ENCODE data around the gene KLHL6.
"Not testable (repeated sequence)": the region's sequence is repeated elsewhere in the genome, so short reads cannot be mapped to it uniquely, and the experiment has no call there.

Gene KLHL6

GRCh38 chr3:183446838-183447205, 108.7 kb downstream of the KLHL6 start:
- DNase-seq (ENCODE audit: low spot score in 2 of 2): no peak
- Mint-ChIP-seq H3K4me1 (peaks cover 14% of the 10 kb centered on the region), H3K36me3 (peaks cover 6% of the 10 kb centered on the region), H3K4me3 (peak overlapping the region; percentile 90), H3K27ac (peak overlapping the region; percentile 84), H3K9me3 (peaks cover 11% of the 10 kb centered on the region)
- no peak for ATAC-seq

- H3K9me3 Mint-ChIP-seq: peaks cover 11% of the 10 kb centered on the region
- H3K4me1 Mint-ChIP-seq: peaks cover 15% of the 10 kb centered on the region
- no peak overlapping the region for H3K27ac Mint-ChIP-seq
- peaks cover 6% of the 10 kb centered on the region for H3K36me3 Mint-ChIP-seq
- H3K4me3 Mint-ChIP-seq: no peak overlapping the region
- DNase-seq (ENCODE audit: low spot score in 2 of 2): no peak
- ATAC-seq: no peak
Observed at GRCh38 chr3:183444748-183445147, 110.8 kb downstream of the KLHL6 start.

GRCh38 chr3:183443395-183444385, 111.8 kb downstream of the KLHL6 start:
- H3K4me1 Mint-ChIP-seq: peaks cover 20% of the 10 kb centered on the region
- peaks cover 6% of the 10 kb centered on the region for H3K36me3 Mint-ChIP-seq
- H3K27ac Mint-ChIP-seq: no peak overlapping the region
- H3K4me3 Mint-ChIP-seq: no peak overlapping the region
- ATAC-seq (no peak), DNase-seq (ENCODE audit: low spot score in 2 of 2) (no peak)
- peaks cover 11% of the 10 kb centered on the region for H3K9me3 Mint-ChIP-seq

GRCh38 chr3:183442994-183443393, 112.5 kb downstream of the KLHL6 start:
- Mint-ChIP-seq H3K9me3 (peaks cover 11% of the 10 kb centered on the region), H3K27ac (no peak overlapping the region), H3K4me1 (peaks cover 20% of the 10 kb centered on the region), H3K36me3 (peaks cover 6% of the 10 kb centered on the region), H3K4me3 (no peak overlapping the region)
- no peak for DNase-seq (ENCODE audit: low spot score in 2 of 2)
- no peak for ATAC-seq

DNA sequence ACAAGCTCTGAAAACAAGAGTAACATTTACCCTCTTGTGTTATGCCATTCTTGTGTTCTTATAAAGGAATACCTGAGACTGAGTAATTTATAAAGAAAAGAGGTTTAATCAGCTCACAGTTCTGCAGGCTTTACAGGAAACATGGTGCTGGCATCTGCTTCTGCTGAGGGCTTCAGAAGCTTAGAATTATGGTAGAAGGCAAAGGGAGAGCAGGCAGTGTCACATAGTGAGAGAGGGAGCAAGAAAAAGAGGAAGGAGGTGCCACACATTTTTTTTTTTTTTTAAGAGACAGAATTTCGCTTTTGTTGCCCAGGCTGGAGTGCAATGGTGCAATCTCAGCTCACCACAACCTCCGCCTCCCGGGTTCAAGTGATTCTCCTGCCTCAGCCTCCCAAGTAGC, 115.0 kb downstream of the KLHL6 start:
- Mint-ChIP-seq H3K4me1 (peaks cover 40% of the 10 kb centered on the region), H3K9me3 (peaks cover 11% of the 10 kb centered on the region)

GRCh38 chr3:183439515-183439914, 116.0 kb downstream of the KLHL6 start:
- Mint-ChIP-seq H3K9me3 (peaks cover 11% of the 10 kb centered on the region), H3K27ac (no peak overlapping the region), H3K4me3 (no peak overlapping the region), H3K4me1 (peaks cover 50% of the 10 kb centered on the region), H3K36me3 (no peaks in the 10 kb centered on the region)
- DNase-seq (ENCODE audit: low spot score in 2 of 2) (peak in 1 of 2 donors; percentile 36), ATAC-seq (no peak)

More for the DNA sequence above, 115.0 kb downstream of the KLHL6 start:
- not testable (repeated sequence) for H3K36me3 Mint-ChIP-seq, H3K4me3 Mint-ChIP-seq, H3K27ac Mint-ChIP-seq, ATAC-seq
- peak in 1 of 2 donors; percentile 25 for DNase-seq (ENCODE audit: low spot score in 2 of 2)

DNA sequence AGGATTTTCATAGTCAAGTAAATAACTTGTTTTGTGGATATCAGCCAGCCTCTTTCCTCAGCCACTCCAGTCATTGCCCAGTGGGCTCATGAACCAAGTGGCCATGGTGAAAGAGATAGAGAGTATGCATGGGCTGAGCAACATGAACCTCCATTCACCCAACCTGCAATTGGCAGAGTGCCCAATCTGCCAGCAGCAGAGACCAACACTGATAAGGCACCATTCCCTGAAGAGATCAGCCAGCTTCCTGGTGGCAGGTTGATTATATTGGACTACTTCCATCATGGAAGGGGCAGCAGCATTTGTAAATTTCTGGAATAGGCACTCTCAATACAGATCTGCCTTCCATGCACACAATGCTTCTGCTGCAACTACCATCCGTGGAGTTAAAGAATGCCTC, 116.8 kb downstream of the KLHL6 start:
- Mint-ChIP-seq H3K4me1 (peaks cover 57% of the 10 kb centered on the region), H3K27ac (no peak overlapping the region), H3K36me3 (no peaks in the 10 kb centered on the region), H3K4me3 (no peak overlapping the region), H3K9me3 (peaks cover 10% of the 10 kb centered on the region)
- DNase-seq (ENCODE audit: low spot score in 2 of 2): peak in 1 of 2 donors; percentile 46
- no peak for ATAC-seq

DNA sequence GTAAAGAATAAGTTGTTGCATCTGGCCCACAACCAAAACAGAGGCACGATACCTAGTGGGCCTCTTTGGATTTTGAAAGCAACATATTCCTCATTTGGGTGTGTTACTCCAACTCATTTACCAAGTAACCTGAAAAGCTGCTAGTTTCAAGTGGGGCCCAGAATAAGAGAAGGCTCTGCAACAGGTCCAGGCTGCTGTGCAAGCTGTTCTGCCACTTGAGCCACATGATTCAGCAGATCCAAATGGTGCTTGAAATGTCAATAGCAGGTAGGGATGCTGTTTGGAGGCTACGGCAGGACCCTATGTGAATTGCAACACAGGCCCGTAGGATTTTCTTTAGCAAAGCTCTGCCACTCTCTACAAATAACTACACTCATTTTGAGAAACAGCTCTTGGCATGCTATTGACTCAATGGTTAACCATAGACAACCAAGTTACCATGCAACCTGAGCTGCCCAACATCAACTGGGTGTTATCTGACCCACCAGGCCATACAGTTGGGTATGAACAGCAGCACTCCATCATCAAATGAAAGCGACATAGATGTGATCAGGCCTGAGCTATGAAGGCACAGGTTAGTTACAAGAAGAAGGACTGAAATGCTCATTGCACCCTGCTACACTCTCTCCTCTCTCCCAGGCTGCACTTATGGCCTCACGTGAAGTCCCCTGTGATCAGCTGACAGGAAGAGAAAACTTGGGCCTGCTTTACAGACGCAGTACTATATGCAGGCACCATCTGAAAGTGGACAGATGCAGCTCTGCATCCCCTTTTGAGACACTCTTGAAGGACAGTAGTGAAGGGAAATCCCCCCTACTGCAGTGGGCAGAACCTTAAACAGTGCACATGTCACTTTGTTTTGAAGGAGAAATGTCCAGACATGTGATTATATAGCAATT, 117.6 kb downstream of the KLHL6 start:
- ATAC-seq (peak; percentile 71), DNase-seq (ENCODE audit: low spot score in 2 of 2) (peak in 1 of 2 donors; percentile 59)
- no peaks in the 10 kb centered on the region for H3K36me3 Mint-ChIP-seq
- H3K4me3 Mint-ChIP-seq: no peak overlapping the region
- peaks cover 62% of the 10 kb centered on the region for H3K4me1 Mint-ChIP-seq
- peak overlapping the region; percentile 83 for H3K27ac Mint-ChIP-seq
- peaks cover 3% of the 10 kb centered on the region for H3K9me3 Mint-ChIP-seq

All from stimulated activated effector memory CD8-positive, alpha-beta T cell treated with anti-CD3 and anti-CD28 coated beads, Interleukin-12 subunit alpha, Interleukin-12 subunit beta, amount 100 ng/mL, for 72 hours (primary cell).